Memory B cell (primary cell): ENCODE data around the gene SLC39A11.
"Not testable (repeated sequence)": the region's sequence is repeated elsewhere in the genome, so short reads cannot be mapped to it uniquely, and the experiment has no call there.

Experiments
- ATAC-seq: fragments of 150-1000 bp; cut with Tn5 transposase; 2 replicates; pipeline ENCODE4 v1.10.0; 2021; ENCODE audit warnings: low read depth, mild to moderate bottlenecking, moderate library complexity
- DNase-seq, 2 donors: peaks; one replicate each; pipeline ENCODE4 v3.0.0; 2022; ENCODE audit warnings: low spot score in 2 of 2
- H3K27ac Mint-ChIP-seq: one replicate; pipeline ENCODE4 v1.8.0; 2022; ENCODE audit warnings: mild to moderate bottlenecking, moderate library complexity, mixed read lengths
- H3K27me3 Mint-ChIP-seq: one replicate; pipeline ENCODE4 v1.8.0; 2022; ENCODE audit warnings: mixed read lengths
- H3K36me3 Mint-ChIP-seq: one replicate; pipeline ENCODE4 v1.8.0; 2022; ENCODE audit warnings: mild to moderate bottlenecking, mixed read lengths
- H3K4me1 Mint-ChIP-seq: one replicate; pipeline ENCODE4 v1.8.0; 2022; ENCODE audit warnings: mixed read lengths
- H3K4me3 Mint-ChIP-seq: one replicate; pipeline ENCODE4 v1.8.0; 2022; ENCODE audit warnings: mild to moderate bottlenecking, moderate library complexity, mixed read lengths
- H3K9me3 Mint-ChIP-seq: one replicate; pipeline ENCODE4 v1.8.0; 2022; ENCODE audit warnings: mixed read lengths

The SLC39A11 gene

GRCh38 chr17:72773225-72773624 is 319.3 kb downstream of the SLC39A11 start:
- H3K9me3 Mint-ChIP-seq, H3K27me3 Mint-ChIP-seq, H3K4me3 Mint-ChIP-seq, DNase-seq, H3K27ac Mint-ChIP-seq, ATAC-seq, H3K4me1 Mint-ChIP-seq: not testable (repeated sequence)
- peaks cover 27% of the 10 kb centered on the region for H3K36me3 Mint-ChIP-seq

GRCh38 chr17:72772331-72772821 is 320.1 kb downstream of the SLC39A11 start:
- no peak overlapping the region for H3K4me3 Mint-ChIP-seq
- H3K4me1 Mint-ChIP-seq, result peaks cover 2% of the 10 kb centered on the region
- H3K27ac Mint-ChIP-seq, result no peak overlapping the region
- ATAC-seq (no peak), DNase-seq (no peak)
- no peaks in the 10 kb centered on the region for H3K27me3 Mint-ChIP-seq
- H3K9me3 Mint-ChIP-seq, result peaks cover 6% of the 10 kb centered on the region
- peaks cover 27% of the 10 kb centered on the region for H3K36me3 Mint-ChIP-seq

DNA sequence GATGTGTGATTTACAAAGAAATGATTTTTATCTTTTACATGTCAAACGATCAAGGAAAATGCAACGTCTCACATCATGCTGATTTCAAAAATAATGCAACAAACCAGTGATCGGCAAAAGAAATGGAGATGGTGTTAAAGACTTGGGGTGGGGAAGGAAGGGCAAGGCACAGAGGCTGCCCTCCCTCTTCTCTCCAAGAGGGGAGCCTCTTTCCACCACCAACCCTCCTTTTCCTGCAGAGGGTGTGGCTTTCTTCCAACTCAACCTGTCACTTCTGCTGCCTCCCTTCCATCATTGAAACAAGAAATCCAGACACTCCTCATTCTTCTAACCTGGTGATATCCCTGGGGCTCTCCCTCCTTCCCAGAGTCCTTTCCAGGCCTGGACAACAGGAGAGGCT is 320.8 kb downstream of the SLC39A11 start:
- H3K9me3 Mint-ChIP-seq, result peaks cover 6% of the 10 kb centered on the region
- no peak overlapping the region for H3K4me3 Mint-ChIP-seq

DNA sequence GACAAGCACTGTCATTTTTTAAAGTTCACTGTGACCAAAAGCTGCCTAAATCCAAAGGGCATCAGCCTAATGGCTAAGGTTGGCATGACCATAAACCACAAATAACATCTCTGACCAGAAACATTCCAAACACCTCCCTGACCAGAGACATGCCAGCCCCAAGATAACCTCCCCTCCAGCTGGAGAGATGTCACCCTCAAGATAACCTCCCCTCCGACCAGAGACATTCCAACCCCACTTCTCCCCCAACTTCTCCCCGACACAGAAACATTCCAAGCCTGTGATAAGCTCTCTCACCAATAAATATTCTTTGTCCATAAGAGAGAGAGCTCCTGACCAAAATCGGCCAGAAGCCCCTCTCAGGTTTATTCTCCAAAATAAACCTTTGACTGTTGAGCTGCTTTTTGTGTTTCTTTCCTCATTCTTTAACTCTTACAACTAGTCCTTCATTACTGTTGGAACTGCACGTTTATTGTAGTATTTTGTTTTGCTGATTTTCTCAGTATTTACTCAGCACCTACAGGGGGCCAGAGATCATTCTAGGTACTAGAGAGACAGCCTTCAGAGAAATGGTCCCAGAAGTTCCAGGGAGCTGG is 325.6 kb downstream of the SLC39A11 start:
- H3K27me3 Mint-ChIP-seq, result no peaks in the 10 kb centered on the region
- peaks cover 16% of the 10 kb centered on the region for H3K36me3 Mint-ChIP-seq
- DNase-seq (no peak), ATAC-seq (no peak)
- H3K9me3 Mint-ChIP-seq, result peaks cover 3% of the 10 kb centered on the region
- no peak overlapping the region for H3K27ac Mint-ChIP-seq
- no peaks in the 10 kb centered on the region for H3K4me1 Mint-ChIP-seq
- no peak overlapping the region for H3K4me3 Mint-ChIP-seq

More for the DNA sequence above, 320.8 kb downstream of the SLC39A11 start:
- Mint-ChIP-seq H3K27me3 (no peaks in the 10 kb centered on the region), H3K36me3 (peaks cover 27% of the 10 kb centered on the region), H3K27ac (no peak overlapping the region), H3K4me1 (peaks cover 2% of the 10 kb centered on the region)
- ATAC-seq (no peak), DNase-seq (no peak)

- peaks cover 10% of the 10 kb centered on the region for H3K36me3 Mint-ChIP-seq
- H3K27ac Mint-ChIP-seq, result no peak overlapping the region
- no peak overlapping the region for H3K4me3 Mint-ChIP-seq
- DNase-seq (no peak), ATAC-seq (no peak)
- H3K9me3 Mint-ChIP-seq, result peaks cover 2% of the 10 kb centered on the region
- H3K4me1 Mint-ChIP-seq, result no peaks in the 10 kb centered on the region
- H3K27me3 Mint-ChIP-seq, result no peaks in the 10 kb centered on the region
Observed at GRCh38 chr17:72765368-72766153, 326.9 kb downstream of the SLC39A11 start.

GRCh38 chr17:72764632-72765041 is 327.9 kb downstream of the SLC39A11 start:
- Mint-ChIP-seq H3K36me3 (peaks cover 2% of the 10 kb centered on the region), H3K27me3 (no peaks in the 10 kb centered on the region), H3K27ac (no peak overlapping the region), H3K9me3 (no peaks in the 10 kb centered on the region), H3K4me3 (no peak overlapping the region), H3K4me1 (no peaks in the 10 kb centered on the region)
- DNase-seq, result no peak
- ATAC-seq, result no peak

DNA sequence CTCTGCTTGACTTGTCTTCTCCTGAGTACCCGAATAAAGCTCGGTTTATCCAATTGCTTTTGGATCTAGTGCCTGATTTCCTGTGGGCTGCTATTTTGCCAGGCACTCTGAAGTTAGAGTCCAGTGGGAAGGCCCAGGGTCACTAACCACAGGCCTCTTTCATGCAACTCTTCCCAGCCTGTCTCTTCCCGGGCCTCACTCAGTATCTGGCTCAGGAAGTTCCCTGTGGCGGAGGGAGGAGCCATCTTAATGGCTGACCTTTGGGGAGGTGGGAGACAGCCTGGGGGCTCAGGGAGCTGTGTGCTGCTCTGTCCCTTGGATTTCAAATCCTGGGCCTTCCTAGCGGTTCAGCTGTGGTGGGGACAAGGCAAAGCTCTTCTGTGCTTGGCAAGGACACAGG is 328.5 kb downstream of the SLC39A11 start:
- Mint-ChIP-seq H3K27ac (no peak overlapping the region), H3K27me3 (no peaks in the 10 kb centered on the region), H3K4me3 (no peak overlapping the region), H3K4me1 (no peaks in the 10 kb centered on the region), H3K36me3 (peaks cover under 1% of the 10 kb centered on the region), H3K9me3 (no peaks in the 10 kb centered on the region)
- DNase-seq (no peak), ATAC-seq (no peak)

DNA sequence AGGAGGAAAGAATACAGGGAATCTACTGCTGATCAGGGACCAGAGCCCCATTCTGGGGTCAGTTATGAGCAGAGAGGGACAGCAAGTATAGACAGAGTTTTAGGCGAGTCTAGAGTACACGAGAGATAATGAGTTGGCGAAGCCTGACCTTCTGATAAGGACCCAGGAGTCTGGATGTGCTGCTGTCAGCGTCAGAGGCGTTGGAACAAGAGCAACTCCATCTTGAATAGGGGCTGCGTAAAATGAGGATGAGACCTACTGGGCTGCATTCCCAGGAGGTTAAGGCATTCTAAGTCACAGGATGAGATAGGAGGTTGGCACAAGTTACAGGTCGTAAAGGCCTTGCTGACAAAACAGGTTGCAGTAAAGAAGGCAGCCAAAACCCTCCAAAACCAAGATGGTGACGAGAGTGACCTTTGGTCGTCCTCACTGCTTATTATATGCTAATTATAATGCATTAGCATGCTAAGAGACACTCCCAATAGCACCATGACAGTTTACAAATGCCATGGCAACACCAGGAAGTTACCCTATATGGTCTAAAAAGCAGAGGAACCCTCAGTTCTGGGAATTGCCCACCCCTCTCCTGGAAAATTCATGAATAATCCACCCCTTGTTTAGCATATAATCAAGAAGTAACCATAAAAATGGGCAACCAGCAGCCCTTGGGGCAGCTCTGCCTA is 330.5 kb downstream of the SLC39A11 start:
- H3K9me3 Mint-ChIP-seq, H3K27me3 Mint-ChIP-seq, DNase-seq, H3K4me1 Mint-ChIP-seq, H3K4me3 Mint-ChIP-seq, H3K27ac Mint-ChIP-seq, H3K36me3 Mint-ChIP-seq, ATAC-seq: not testable (repeated sequence)

DNA sequence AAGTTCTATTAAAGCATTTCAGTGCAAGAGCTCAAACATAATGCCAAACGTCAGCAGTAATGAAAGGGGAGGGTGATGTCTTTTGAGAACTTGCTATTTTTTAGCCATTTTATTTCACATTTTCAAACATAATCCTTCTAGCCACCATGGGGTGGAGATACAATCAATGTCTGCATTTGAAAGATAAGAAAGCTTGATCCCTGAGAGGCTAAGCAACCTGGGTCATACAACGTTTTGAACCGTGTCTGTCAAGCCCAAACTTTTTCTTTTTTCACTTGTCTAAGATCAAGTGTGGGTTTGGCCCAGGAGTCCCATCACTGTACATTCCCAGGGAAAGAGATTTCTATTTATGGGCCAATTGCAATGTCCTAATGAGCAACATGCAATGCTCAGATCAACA is 331.1 kb downstream of the SLC39A11 start:
- ATAC-seq, result no peak
- Mint-ChIP-seq H3K9me3 (peaks cover under 1% of the 10 kb centered on the region), H3K4me3 (no peak overlapping the region), H3K36me3 (peaks cover 6% of the 10 kb centered on the region), H3K27ac (no peak overlapping the region), H3K4me1 (no peaks in the 10 kb centered on the region), H3K27me3 (no peaks in the 10 kb centered on the region)
- DNase-seq, result no peak

DNA sequence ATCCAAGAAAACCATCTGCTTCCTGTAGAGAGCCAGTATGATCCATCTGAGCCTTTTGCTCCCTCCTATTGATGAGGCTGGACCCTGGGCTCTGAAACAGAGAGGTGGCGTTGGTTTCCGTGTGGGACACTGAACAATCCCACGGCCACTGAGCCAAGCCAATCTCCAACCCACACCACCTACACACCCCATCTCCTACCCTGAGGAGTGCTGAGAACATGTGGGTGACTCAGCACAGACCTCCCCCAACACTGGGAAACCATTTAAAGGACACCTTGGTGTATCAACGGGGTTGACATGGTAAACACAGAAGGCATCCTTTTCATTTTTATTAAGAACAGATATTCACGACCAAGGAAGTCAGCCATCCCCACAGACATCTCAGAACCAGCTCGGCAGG is 332.1 kb downstream of the SLC39A11 start:
- H3K36me3 Mint-ChIP-seq, result peaks cover 13% of the 10 kb centered on the region
- no peaks in the 10 kb centered on the region for H3K4me1 Mint-ChIP-seq
- H3K27me3 Mint-ChIP-seq, result no peaks in the 10 kb centered on the region
- DNase-seq (no peak), ATAC-seq (no peak)
- H3K4me3 Mint-ChIP-seq, result no peak overlapping the region
- H3K27ac Mint-ChIP-seq, result no peak overlapping the region
- peaks cover 5% of the 10 kb centered on the region for H3K9me3 Mint-ChIP-seq

- ATAC-seq (no peak), DNase-seq (no peak)
- Mint-ChIP-seq H3K9me3 (peaks cover 5% of the 10 kb centered on the region), H3K36me3 (peaks cover 21% of the 10 kb centered on the region), H3K4me1 (no peaks in the 10 kb centered on the region), H3K27me3 (no peaks in the 10 kb centered on the region), H3K27ac (no peak overlapping the region), H3K4me3 (no peak overlapping the region)
Observed at GRCh38 chr17:72759301-72759700, 333.2 kb downstream of the SLC39A11 start.

DNA sequence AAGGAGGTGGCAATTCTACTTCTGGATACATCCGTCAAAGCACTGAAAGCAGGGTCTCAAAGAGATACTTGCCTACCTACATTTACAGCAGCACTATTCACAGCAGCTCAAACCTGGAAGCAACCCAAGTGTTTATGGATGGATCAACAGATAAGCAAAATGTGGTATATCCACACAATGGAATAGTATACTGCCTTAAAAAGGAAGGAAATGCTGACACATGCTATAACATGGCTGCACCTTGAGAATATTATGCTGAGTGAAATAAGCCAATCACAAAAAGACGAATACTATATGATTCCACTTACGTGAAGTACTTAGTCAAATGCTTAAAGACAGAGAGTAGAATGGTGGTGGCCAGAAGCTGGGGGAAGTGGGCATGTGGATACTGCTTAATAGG is 336.2 kb downstream of the SLC39A11 start:
- H3K4me3 Mint-ChIP-seq, result no peak overlapping the region
- H3K36me3 Mint-ChIP-seq, result peaks cover 24% of the 10 kb centered on the region
- ATAC-seq (no peak), DNase-seq (no peak)
- H3K4me1 Mint-ChIP-seq, result no peaks in the 10 kb centered on the region
- peaks cover 5% of the 10 kb centered on the region for H3K9me3 Mint-ChIP-seq
- no peak overlapping the region for H3K27ac Mint-ChIP-seq
- no peaks in the 10 kb centered on the region for H3K27me3 Mint-ChIP-seq

GRCh38 chr17:72754513-72754912 is 338.0 kb downstream of the SLC39A11 start:
- H3K27ac Mint-ChIP-seq, result no peak overlapping the region
- H3K36me3 Mint-ChIP-seq, result peaks cover 24% of the 10 kb centered on the region
- no peaks in the 10 kb centered on the region for H3K27me3 Mint-ChIP-seq
- H3K4me1 Mint-ChIP-seq, result no peaks in the 10 kb centered on the region
- no peak overlapping the region for H3K4me3 Mint-ChIP-seq
- peaks cover 5% of the 10 kb centered on the region for H3K9me3 Mint-ChIP-seq
- DNase-seq, result no peak
- ATAC-seq, result no peak

DNA sequence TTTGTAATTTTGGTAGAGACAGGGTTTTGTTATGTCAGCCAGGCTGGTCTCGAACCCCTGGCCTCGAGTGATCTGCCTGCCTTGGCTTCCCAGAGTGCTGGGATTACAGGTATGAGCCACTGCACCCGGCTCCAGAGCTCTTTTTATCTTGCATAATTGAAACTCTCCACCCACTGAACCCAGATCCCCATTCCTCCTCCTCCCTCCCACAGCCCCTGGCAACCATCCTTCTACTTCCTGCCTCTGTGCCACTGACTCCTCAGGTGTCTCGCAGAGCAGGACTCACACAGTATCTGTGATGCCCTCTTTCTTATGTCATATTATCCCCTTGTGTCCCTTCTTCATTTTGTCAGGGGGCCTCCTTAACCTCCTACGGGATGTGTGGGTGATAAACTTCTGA is 340.7 kb downstream of the SLC39A11 start:
- ATAC-seq (no peak), DNase-seq (no peak)
- H3K36me3 Mint-ChIP-seq, result peaks cover 20% of the 10 kb centered on the region
- no peaks in the 10 kb centered on the region for H3K27me3 Mint-ChIP-seq
- H3K4me1 Mint-ChIP-seq, result no peaks in the 10 kb centered on the region
- no peak overlapping the region for H3K4me3 Mint-ChIP-seq
- H3K9me3 Mint-ChIP-seq, result peaks cover 5% of the 10 kb centered on the region
- H3K27ac Mint-ChIP-seq, result no peak overlapping the region
